VCaP (cell line): ENCODE measurements around the gene KCNIP4.

Experiments used
- H3K27ac ChIP-seq: fragments of 450-650 bp; 2 replicates; pipeline ENCODE4 v1.5.1; 2017
- CTCF ChIP-seq: fragments of 450-650 bp; conservative IDR thresholded peaks from 2 replicates; pipeline ENCODE4 v1.5.1; 2017; ENCODE audit warnings: mild to moderate bottlenecking, moderate library complexity

Gene KCNIP4

GRCh38 chr4:21873145-21873544, 75.4 kb downstream of the KCNIP4 start:
- no peak overlapping the region for H3K27ac ChIP-seq
- TF ChIP-seq CTCF: no peak

GRCh38 chr4:21872101-21872500, 76.5 kb downstream of the KCNIP4 start:
- no peak for TF ChIP-seq CTCF

GRCh38 chr4:21869978-21870745, 78.4 kb downstream of the KCNIP4 start:
- no peak overlapping the region for H3K27ac ChIP-seq
- no peak for TF ChIP-seq CTCF

More at GRCh38 chr4:21872101-21872500, 76.5 kb downstream of the KCNIP4 start:
- H3K27ac ChIP-seq: no peak overlapping the region

GRCh38 chr4:21864686-21865085, 83.9 kb downstream of the KCNIP4 start:
- no peak overlapping the region for H3K27ac ChIP-seq
- no peak for TF ChIP-seq CTCF

- H3K27ac ChIP-seq: no peak overlapping the region
- no peak for TF ChIP-seq CTCF
Measured at GRCh38 chr4:21862917-21863316, 85.7 kb downstream of the KCNIP4 start.

- H3K27ac ChIP-seq: no peak overlapping the region
- no peak for TF ChIP-seq CTCF
Measured at GRCh38 chr4:21858971-21859370, 89.6 kb downstream of the KCNIP4 start.

- no peak for TF ChIP-seq CTCF
- no peak overlapping the region for H3K27ac ChIP-seq
Measured at GRCh38 chr4:21856754-21857153, 91.8 kb downstream of the KCNIP4 start.
